Measurements from ENCODE around the gene TRIM68.

GRCh38 chr11:4578624-4579023 is 29.4 kb downstream of the TRIM68 start:
- no peak for TF ChIP-seq CTCF (IDR thresholded peaks at IDR 0.05; ENCODE audit: low read depth, low read length, missing input control)
- no peak for TF ChIP-seq ZBTB33 (IDR thresholded peaks at IDR 0.05)
- TF ChIP-seq FOXA2 (IDR thresholded peaks at IDR 0.05): no peak
- TF ChIP-seq JUND (IDR thresholded peaks at IDR 0.05): no peak
- TF ChIP-seq TAF1 (conservative IDR thresholded peaks at IDR 0.05): no peak
- TF ChIP-seq FOXA1 (IDR thresholded peaks at IDR 0.05): no peak
- TF ChIP-seq REST (IDR thresholded peaks at IDR 0.05): no peak
- no peak for TF ChIP-seq GABPA (IDR thresholded peaks at IDR 0.05 in 1 of 2, conservative IDR thresholded peaks at IDR 0.05 in 1 of 2)
- no peak for TF ChIP-seq RAD21 (IDR thresholded peaks at IDR 0.05)
- TF ChIP-seq ATF3 (IDR thresholded peaks at IDR 0.05): no peak

Measured in liver (tissue), 3 donors.